SH-SY5Y (cell line): ENCODE data around the gene EOGT.

Experiments used
- GATA2 ChIP-seq: IDR thresholded peaks from 2 replicates; pipeline ENCODE4 v1.6.1; 2011; ENCODE audit warnings: mild to moderate bottlenecking, low read depth, low read length
- GATA3 ChIP-seq: IDR thresholded peaks from 2 replicates; pipeline ENCODE4 v1.6.1; 2011; ENCODE audit warnings: low read depth, mild to moderate bottlenecking, low read length, moderate library complexity

EOGT gene

DNA sequence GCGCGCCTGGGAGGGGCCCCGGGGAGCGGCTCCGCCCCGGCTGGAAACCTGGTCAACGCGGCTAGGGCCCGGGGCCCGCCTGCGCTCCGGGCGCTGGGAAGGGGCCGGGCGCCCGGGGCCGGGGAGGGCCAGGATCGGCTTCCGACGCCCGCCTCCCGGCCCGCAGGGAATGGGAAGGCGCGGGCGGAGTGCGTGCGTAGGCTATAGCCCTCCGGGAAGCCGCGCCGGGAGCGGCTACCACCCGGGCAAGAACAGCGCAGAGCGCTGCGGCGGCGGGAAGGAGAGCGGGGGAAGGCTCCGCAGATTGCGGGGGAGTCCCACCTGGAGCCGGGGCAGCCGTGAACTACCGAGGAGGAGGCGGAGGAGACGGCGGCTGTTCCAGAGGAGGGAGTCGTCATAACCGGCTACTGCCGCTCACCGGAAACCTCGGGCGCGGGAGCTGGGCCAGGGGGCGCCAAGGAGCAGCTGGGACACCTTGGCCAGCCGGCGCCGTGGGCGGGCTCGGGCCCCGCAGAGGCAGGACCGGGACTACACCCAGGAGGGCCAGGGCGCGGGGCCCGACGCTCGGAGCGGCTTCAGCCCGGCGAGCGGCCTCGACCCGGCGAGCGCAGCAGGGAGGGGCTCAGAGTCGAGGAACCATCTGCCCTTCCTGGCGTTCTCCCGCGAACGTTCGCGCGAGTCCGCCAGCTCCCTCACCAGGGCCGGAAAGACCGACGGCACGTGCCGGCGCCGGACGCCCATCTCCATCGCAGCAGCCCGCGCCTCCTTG, at the start of gene EOGT:
EOGT (minus strand) TSS at position 432 of the 769 bp plus-strand sequence. CDS start 3,838 bp downstream, outside the sequence.
- TF ChIP-seq GATA3 (no peak), GATA2 (no peak)

DNA sequence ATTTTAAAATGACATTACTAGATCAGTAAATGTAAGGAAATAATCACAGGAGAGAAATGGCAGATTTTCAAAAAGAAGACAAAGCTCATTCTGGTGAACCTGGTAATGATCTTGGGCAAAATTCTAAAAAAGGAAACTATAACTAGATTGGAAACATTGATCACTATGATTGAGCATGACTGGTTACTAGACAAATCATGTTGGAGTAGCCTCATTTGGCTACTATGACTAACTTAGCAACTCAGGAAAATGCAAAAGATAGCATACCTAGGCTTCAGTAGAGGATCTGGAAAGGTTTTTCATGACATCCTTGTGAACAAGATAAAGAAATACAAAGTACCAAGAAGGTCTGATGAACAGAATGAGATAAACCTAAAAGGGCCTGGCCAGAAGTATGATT, 46.2 kb upstream of the EOGT start:
- TF ChIP-seq GATA3 (no peak), GATA2 (no peak)

DNA sequence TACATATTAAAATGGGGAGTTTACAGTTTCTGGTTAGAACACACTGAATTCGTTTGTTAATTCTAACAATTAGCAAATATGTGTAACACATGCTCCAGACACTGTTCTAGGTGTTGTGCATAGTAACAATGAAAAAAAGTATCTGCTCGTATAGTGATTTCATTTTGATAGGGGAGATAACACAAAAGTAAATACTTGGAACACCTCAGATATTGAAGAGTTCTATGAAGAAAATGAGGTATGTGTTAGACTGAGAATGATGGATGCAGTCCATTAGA, 45.4 kb upstream of the EOGT start:
- no peak for TF ChIP-seq GATA3

DNA sequence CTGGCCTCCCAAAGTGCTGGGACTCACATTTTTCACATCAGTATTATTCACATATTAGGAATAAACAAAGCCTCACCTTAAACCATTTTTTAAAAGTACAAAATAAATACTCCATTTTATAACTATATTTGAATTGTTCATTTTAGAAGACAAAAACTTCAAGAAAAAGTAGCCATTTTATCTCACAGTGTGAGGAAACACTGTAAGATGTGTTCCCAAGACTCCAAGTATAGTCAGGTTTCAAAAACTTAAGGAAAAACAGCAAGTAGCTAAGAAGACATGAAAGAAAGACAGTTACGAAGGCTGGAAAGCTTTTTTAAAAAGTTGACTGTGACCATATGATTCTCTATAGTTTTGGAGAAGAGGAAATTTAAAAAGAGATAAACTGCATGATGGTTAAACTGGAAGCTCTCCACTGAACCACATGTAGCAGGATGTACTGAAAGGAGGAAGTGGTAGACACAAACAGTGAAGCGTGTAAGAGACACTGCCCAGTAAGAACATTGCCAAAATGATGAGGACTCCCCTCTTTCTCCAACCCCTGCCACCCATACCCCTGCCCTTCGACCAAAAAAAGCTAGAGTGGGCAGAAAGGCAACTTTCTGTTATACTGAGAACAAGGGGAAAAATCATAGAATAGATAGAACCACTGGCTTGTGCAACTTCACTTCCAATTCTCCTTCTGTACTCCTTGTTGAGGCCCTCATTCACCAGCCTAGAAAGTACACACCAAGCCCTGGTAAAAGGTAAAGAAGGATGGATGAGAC, 44.9 kb upstream of the EOGT start:
- TF ChIP-seq GATA2 (no peak), GATA3 (no peak)

GRCh38 chr3:69052472-69052898, 39.0 kb upstream of the EOGT start:
- TF ChIP-seq GATA2 (no peak), GATA3 (no peak)

DNA sequence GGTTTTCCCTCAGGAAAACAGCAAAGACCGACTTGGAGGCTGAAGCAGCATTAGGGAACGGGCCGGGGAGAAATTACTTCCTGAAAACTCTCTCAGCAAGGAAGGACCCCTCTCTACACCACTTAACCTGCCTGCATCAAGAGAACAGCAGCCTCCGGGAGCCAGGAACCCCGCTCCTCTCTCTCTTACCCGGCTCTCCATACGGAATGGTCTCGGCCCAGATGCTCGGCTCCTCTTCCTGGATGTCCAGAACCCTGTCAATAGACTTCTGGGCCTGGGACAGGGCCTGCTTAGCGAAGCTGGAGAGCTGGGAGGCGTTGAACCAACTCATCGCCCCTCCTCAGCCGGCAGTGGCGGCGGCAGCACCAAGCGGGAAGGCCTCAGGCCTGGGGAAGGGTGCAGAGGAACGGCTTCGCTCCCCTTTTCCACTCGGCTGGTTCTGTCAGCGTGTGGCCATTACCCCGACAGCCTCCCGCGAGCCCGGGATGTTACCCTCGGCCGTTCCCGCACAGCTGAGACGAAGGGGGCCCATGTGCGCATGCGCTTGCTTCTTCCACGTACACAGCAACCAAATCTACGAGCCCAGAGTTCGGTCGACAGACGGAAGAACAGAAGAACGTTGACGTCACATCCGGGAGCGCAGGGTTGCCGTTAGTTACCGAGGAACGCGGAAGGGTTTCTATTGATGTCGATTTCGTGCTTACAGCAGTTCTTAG, 38.4 kb upstream of the EOGT start, which contains the start of gene TMF1:
TMF1 (minus strand) TSS at position 578 of the 716 bp plus-strand sequence; CDS start at position 331, 247 bp downstream.
- TF ChIP-seq GATA3 (no peak), GATA2 (no peak)

DNA sequence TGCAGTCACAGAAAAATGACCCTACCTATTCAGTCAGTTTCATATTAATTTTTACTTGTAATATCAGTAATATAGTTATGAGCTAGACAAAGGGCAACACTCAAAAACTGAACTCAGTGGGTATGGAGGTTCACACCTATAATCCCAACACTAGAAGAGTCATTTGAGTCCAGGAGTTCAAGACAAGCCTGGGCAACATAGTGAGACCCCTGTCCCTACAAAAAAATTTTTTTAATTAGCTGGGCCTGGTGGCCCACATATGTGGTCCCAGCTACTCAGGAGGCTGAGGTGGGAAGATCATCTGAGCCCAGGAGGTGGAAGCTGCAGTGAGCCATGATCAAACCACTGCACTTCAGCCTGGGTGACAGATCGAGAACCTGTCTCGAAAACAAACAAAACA, 35.5 kb upstream of the EOGT start:
- TF ChIP-seq GATA3 (no peak), GATA2 (no peak)

DNA sequence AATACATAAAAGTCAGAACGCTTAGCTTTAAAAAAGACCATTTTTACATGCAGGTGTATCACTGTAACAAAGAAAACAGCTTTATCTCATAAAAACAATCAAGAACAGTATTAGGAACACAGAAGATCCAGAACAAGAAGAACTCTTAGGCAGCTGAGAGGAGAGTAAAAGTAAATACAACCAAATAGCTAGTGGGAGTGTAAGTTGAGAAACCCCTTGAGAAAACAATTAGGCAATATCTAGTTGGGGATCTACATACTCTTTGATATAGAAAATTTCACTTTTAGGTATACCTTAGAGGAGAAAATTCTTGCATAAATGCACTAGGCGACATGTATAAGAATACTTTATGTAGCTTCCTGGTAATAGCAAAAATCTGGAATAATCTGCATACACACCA, 31.1 kb upstream of the EOGT start:
- TF ChIP-seq GATA3 (no peak), GATA2 (no peak)

- TF ChIP-seq GATA3: no peak
- TF ChIP-seq GATA2: no peak
Measured at GRCh38 chr3:69033470-69033869, 20.0 kb upstream of the EOGT start.

- TF ChIP-seq GATA2 (no peak), GATA3 (no peak)
Measured at GRCh38 chr3:69032737-69033136, 19.3 kb upstream of the EOGT start.

GRCh38 chr3:69032142-69032541, 18.7 kb upstream of the EOGT start:
- peak; percentile 40; the same call in 1 of the 2 replicates for TF ChIP-seq GATA2
- TF ChIP-seq GATA3: no peak; the same call in 1 of the 2 replicates

- TF ChIP-seq GATA3: no peak
- no peak for TF ChIP-seq GATA2
Measured at GRCh38 chr3:69031635-69032034, 18.2 kb upstream of the EOGT start.

- TF ChIP-seq GATA3 (no peak), GATA2 (no peak)
Measured at GRCh38 chr3:69020857-69021256, 7.4 kb upstream of the EOGT start.

DNA sequence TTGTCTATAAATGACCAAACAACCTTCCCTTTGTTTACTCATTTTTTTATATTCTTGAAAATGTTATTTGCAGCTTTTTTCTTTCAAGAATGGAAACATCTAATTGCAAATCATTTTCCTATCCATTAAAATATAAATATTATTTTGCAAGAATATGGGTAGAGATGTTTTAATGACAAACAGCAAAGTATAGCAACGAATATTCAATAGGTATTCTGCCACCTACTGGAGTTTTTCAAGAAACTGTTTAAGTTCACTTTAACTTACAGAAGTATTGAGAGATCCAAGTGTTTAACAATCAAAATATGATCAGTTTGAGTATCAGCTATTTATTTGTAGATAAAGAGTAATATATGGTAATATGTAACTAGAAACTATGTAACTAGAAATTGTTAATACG, 6.9 kb upstream of the EOGT start:
- TF ChIP-seq GATA3: no peak
- TF ChIP-seq GATA2: no peak

GRCh38 chr3:69016901-69017300, 3.4 kb upstream of the EOGT start:
- TF ChIP-seq GATA3 (no peak), GATA2 (no peak)
